ENCODE measurements around the gene NSMCE1.
A peak's percentile ranks its signal among the peaks of the same experiment; 100 is the strongest.

Gene NSMCE1

GRCh38 chr16:27179500-27180072 lies 89.0 kb downstream of the NSMCE1 start:
- H3K4me1 ChIP-seq (ENCODE audit: control extremely low read depth in 1 of 4, control insufficient read depth in 4 of 4, insufficient read depth in 4 of 4, low read length in 3 of 4): peaks cover 7 to 23% (median 23%) of the 10 kb centered on the region in 4 experiments
- CTCF ChIA-PET: interaction anchor here (0.7 to 5.5 kb wide), 28 partner anchors 8 to 279 kb away, joined by 3 to 38 read pairs (median 6); partner anchors contain the start of gene KDM8
- 30% methylated on average over 8 of the region's 13 CpGs for whole genome bisulfite sequencing (ENCODE audit: insufficient coverage)
- H3K9me3 ChIP-seq (ENCODE audit: control extremely low read depth in 1 of 5, control insufficient read depth in 4 of 5, insufficient read depth in 2 of 5, low read depth in 1 of 5, low read length in 4 of 5): no peaks in the 10 kb centered on the region
- POLR2A ChIA-PET: interaction anchor here (0.7 to 1.7 kb wide), 3 partner anchors 168 to 252 kb away, joined by 3 to 4 read pairs (median 3); partner anchors contain the start of gene IL21R
- H3K4me3 ChIP-seq (ENCODE audit: control insufficient read depth in 1 of 7, extremely low read depth in 1 of 7, insufficient read depth in 4 of 7, low read depth in 2 of 7, low read length in 6 of 7): peak overlapping the region in 1 of 7 experiments; percentile 17
- no peaks in the 10 kb centered on the region for H3K36me3 ChIP-seq (ENCODE audit: control insufficient read depth in 4 of 4, insufficient read depth in 4 of 4, low read length in 3 of 4)
- no peak overlapping the region for H3K27ac ChIP-seq (ENCODE audit: insufficient read depth in 1 of 2, low read depth in 1 of 2, low read length in 2 of 2, poor library complexity in 1 of 2, severe bottlenecking in 2 of 2)
- H3K27me3 ChIP-seq (replicated peaks in 2 of 5; ENCODE audit: control insufficient read depth in 4 of 5, insufficient read depth in 5 of 5, low read length in 4 of 5): no peaks in the 10 kb centered on the region
- peak; percentile 87 to 95 (median 93) for DNase-seq

- POLR2A ChIA-PET: no interaction called here
- peaks cover 10 to 43% (median 41%) of the 10 kb centered on the region in 4 experiments for H3K4me1 ChIP-seq (ENCODE audit: control extremely low read depth in 1 of 4, control insufficient read depth in 4 of 4, insufficient read depth in 4 of 4, low read length in 3 of 4)
Measured at GRCh38 chr16:27177031-27177774, 91.4 kb downstream of the NSMCE1 start.

GRCh38 chr16:27175888-27176287 lies 92.7 kb downstream of the NSMCE1 start:
- WGBS (ENCODE audit: insufficient coverage): 96% methylated on average over 6 of the region's 8 CpGs
- Histone ChIP-seq H3K27me3 (replicated peaks in 2 of 5; ENCODE audit: control insufficient read depth in 4 of 5, insufficient read depth in 5 of 5, low read length in 4 of 5) (no peaks in the 10 kb centered on the region), H3K27ac (ENCODE audit: insufficient read depth in 1 of 2, low read depth in 1 of 2, low read length in 2 of 2, poor library complexity in 1 of 2, severe bottlenecking in 2 of 2) (no peak overlapping the region), H3K4me1 (ENCODE audit: control extremely low read depth in 1 of 4, control insufficient read depth in 4 of 4, insufficient read depth in 4 of 4, low read length in 3 of 4) (peaks cover 10 to 46% (median 41%) of the 10 kb centered on the region in 4 experiments), H3K9me3 (ENCODE audit: control extremely low read depth in 1 of 5, control insufficient read depth in 4 of 5, insufficient read depth in 2 of 5, low read depth in 1 of 5, low read length in 4 of 5) (peaks cover 0 to 2% (median 0%) of the 10 kb centered on the region in 5 experiments), H3K36me3 (ENCODE audit: control insufficient read depth in 4 of 4, insufficient read depth in 4 of 4, low read length in 3 of 4) (no peaks in the 10 kb centered on the region), H3K4me3 (ENCODE audit: control insufficient read depth in 1 of 7, extremely low read depth in 1 of 7, insufficient read depth in 4 of 7, low read depth in 2 of 7, low read length in 6 of 7) (no peak overlapping the region)
- CTCF ChIA-PET: interaction anchor here (1.1 to 1.8 kb wide), 5 partner anchors 12 to 192 kb away, joined by 3 to 5 read pairs (median 4); partner anchors contain the start of gene KDM8
- POLR2A ChIA-PET: no interaction called here
- DNase-seq: no peak

More at GRCh38 chr16:27177031-27177774, 91.4 kb downstream of the NSMCE1 start:
- no peaks in the 10 kb centered on the region for H3K36me3 ChIP-seq (ENCODE audit: control insufficient read depth in 4 of 4, insufficient read depth in 4 of 4, low read length in 3 of 4)
- WGBS (ENCODE audit: insufficient coverage): 98% methylated on average over 11 of the region's 13 CpGs
- H3K4me3 ChIP-seq (ENCODE audit: control insufficient read depth in 1 of 7, extremely low read depth in 1 of 7, insufficient read depth in 4 of 7, low read depth in 2 of 7, low read length in 6 of 7): no peak overlapping the region
- no peak overlapping the region for H3K27ac ChIP-seq (ENCODE audit: insufficient read depth in 1 of 2, low read depth in 1 of 2, low read length in 2 of 2, poor library complexity in 1 of 2, severe bottlenecking in 2 of 2)
- no peaks in the 10 kb centered on the region for H3K9me3 ChIP-seq (ENCODE audit: control extremely low read depth in 1 of 5, control insufficient read depth in 4 of 5, insufficient read depth in 2 of 5, low read depth in 1 of 5, low read length in 4 of 5)
- H3K27me3 ChIP-seq (replicated peaks in 2 of 5; ENCODE audit: control insufficient read depth in 4 of 5, insufficient read depth in 5 of 5, low read length in 4 of 5): no peaks in the 10 kb centered on the region
- CTCF ChIA-PET: interaction anchor here (1.5 to 5.5 kb wide), 7 partner anchors 11 to 57 kb away, joined by 4 to 38 read pairs (median 16); partner anchors contain the start of gene KDM8
- no peak for DNase-seq

Measured in common myeloid progenitor, CD34-positive (primary cell).